PC-3 (cell line): ENCODE measurements around the gene GRB10. TPM values are rescaled to one million over a fixed set of nuclear protein-coding genes. Genes with fewer than 3 reads are reported as not detected.

Experiments
- ATAC-seq: fragments of 200-7000 bp; cut with Tn5 transposase; 2 replicates; pipeline ENCODE4 v1.9.1; 2020; ENCODE audit warnings: mild to moderate bottlenecking, moderate library complexity
- Bru-seq: library from RNA; stranded (reverse); fragments of 400-500 nt; gene quantifications from one replicate; lab custom pipeline; 2021; lab: Mats Ljungman, UMichigan
- BruChase-seq, 2 experiments: library from RNA; stranded (reverse); fragments of 400-500 nt; gene quantifications; one replicate each; lab custom pipeline; 2021; lab: Mats Ljungman, UMichigan
- BruUV-seq: library from RNA; stranded (reverse); fragments of 400-500 nt; replicated peaks from 2 replicates; lab custom pipeline; 2021; lab: Mats Ljungman, UMichigan
- CTCF ChIA-PET: fragments of 300-600 bp; sonication (Branson Sonifier 250); formaldehyde crosslinking; loops from one replicate; lab custom pipeline; 2022; ENCODE audit warnings: antibody characterized with exemption; lab: Charles Lee
- POLR2A ChIA-PET: fragments of 300-600 bp; sonication (Branson Sonifier 250); formaldehyde crosslinking; loops from one replicate; lab custom pipeline; 2022; ENCODE audit warnings: antibody characterized with exemption; ENCODE audit not compliant: unreplicated experiment; lab: Charles Lee
- DNase-seq: peaks from one replicate; pipeline ENCODE4 v3.0.0-alpha.2; 2015
- H2AFZ ChIP-seq: fragments of 300-600 bp; sonication (generic); 2 replicates; pipeline ENCODE4 v1.6.0; 2016; ENCODE audit warnings: antibody characterized with exemption, low read length
- H3F3A ChIP-seq: fragments of 300-600 bp; sonication (generic); one replicate; pipeline ENCODE4 v1.6.0; 2017; ENCODE audit warnings: antibody characterized with exemption, low read length, control low read depth, mild to moderate bottlenecking; ENCODE audit not compliant: unreplicated experiment
- H3K27ac ChIP-seq: fragments of 300-600 bp; sonication (generic); 2 replicates; pipeline ENCODE4 v1.5.1; 2016; ENCODE audit warnings: mild to moderate bottlenecking, low read length
- H3K27me3 ChIP-seq: fragments of 300-600 bp; sonication (generic); 2 replicates; pipeline ENCODE4 v1.6.1; 2016; ENCODE audit warnings: low read length, mixed read lengths
- H3K36me3 ChIP-seq: fragments of 300-600 bp; sonication (generic); 2 replicates; pipeline ENCODE4 v1.6.1; 2016; ENCODE audit warnings: low read depth, mixed run types, low read length, mixed read lengths
- H3K4me1 ChIP-seq: fragments of 300-600 bp; sonication (generic); 2 replicates; pipeline ENCODE4 v1.5.1; 2016; ENCODE audit warnings: low read length; ENCODE audit not compliant: insufficient read depth
- H3K4me2 ChIP-seq: fragments of 300-600 bp; sonication (generic); 2 replicates; pipeline ENCODE4 v1.6.0; 2016; ENCODE audit warnings: low read length
- H3K4me3 ChIP-seq: fragments of 300-600 bp; sonication (generic); 2 replicates; pipeline ENCODE4 v1.5.1; 2016; ENCODE audit warnings: mild to moderate bottlenecking, low read length, mixed read lengths
- H3K79me2 ChIP-seq: fragments of 300-600 bp; sonication (generic); 2 replicates; pipeline ENCODE4 v1.6.1; 2017; ENCODE audit warnings: low read length, mixed read lengths
- H3K9ac ChIP-seq: fragments of 300-600 bp; sonication (generic); 2 replicates; pipeline ENCODE4 v1.6.0; 2016; ENCODE audit warnings: mild to moderate bottlenecking, low read length
- H3K9me2 ChIP-seq: fragments of 300-600 bp; sonication (generic); replicated peaks from 2 replicates; pipeline ENCODE4 v1.6.1; 2016; ENCODE audit warnings: mixed run types, low read length, mixed read lengths
- H3K9me3 ChIP-seq: fragments of 300-600 bp; sonication (generic); 2 replicates; pipeline ENCODE4 v1.6.1; 2016; ENCODE audit warnings: low read length, mixed read lengths
- H4K20me1 ChIP-seq: fragments of 300-600 bp; sonication (generic); 2 replicates; pipeline ENCODE4 v1.6.1; 2016; ENCODE audit warnings: low read length, mixed read lengths
- EZH2 ChIP-seq: fragments of 300-600 bp; sonication (generic); IDR thresholded peaks from one replicate; pipeline ENCODE4 v1.6.1; 2017; ENCODE audit warnings: antibody characterized with exemption, mild to moderate bottlenecking, low read length; ENCODE audit not compliant: unreplicated experiment
- EZH2phosphoT487 ChIP-seq: fragments of 300-600 bp; sonication (generic); IDR thresholded peaks from 2 replicates; pipeline ENCODE4 v1.6.1; 2018; ENCODE audit warnings: mild to moderate bottlenecking, antibody characterized with exemption, low read length, borderline replicate concordance
- intact Hi-C: fragments of 100-400 bp; cut with micrococcal nuclease; formaldehyde crosslinking; loops from 2 replicates; pipeline ENCODE4 v1.9.0; 2023
- long read RNA-seq: library from polyadenylated mRNA; unstranded; transcript quantifications from one replicate; pipeline ENCODE4 v2.0.0, GENCODE V29; 2021; ENCODE audit not compliant: unreplicated experiment
- total RNA-seq: library from RNA; depleted of rRNA; stranded (reverse); fragments of >200 nt; gene quantifications from 2 replicates; pipeline ENCODE4 v1.2.3, GENCODE V29; 2014; rRNA removed
- TF ChIP-seq, protein P1 (sequence below): fragments of 300-600 bp; sonication (generic); conservative IDR thresholded peaks from 2 replicates; pipeline ENCODE4 v1.5.1; 2017; ENCODE audit warnings: antibody characterized with exemption, low read depth, mild to moderate bottlenecking, low read length

GRB10 gene
- total RNA-seq, result 61.3 and 89.8 TPM in 2 replicates
- percentile 95 among the genes with signal in this experiment for Bru-seq, nascent RNA
- percentile 84 among the genes with signal in this experiment for BruChase-seq, experiment 1, labeled RNA remaining after a 6-hour chase
- percentile 93 among the genes with signal in this experiment for BruChase-seq, experiment 2, labeled RNA remaining after a 2-hour chase
- long read RNA-seq, full-length matches to known transcripts, result 91 of 350 reads
- long read RNA-seq, partial matches to known transcripts, result 68 of 350 reads
- long read RNA-seq, other reads (novel, unspliced or antisense), result 191 of 350 reads

DNA sequence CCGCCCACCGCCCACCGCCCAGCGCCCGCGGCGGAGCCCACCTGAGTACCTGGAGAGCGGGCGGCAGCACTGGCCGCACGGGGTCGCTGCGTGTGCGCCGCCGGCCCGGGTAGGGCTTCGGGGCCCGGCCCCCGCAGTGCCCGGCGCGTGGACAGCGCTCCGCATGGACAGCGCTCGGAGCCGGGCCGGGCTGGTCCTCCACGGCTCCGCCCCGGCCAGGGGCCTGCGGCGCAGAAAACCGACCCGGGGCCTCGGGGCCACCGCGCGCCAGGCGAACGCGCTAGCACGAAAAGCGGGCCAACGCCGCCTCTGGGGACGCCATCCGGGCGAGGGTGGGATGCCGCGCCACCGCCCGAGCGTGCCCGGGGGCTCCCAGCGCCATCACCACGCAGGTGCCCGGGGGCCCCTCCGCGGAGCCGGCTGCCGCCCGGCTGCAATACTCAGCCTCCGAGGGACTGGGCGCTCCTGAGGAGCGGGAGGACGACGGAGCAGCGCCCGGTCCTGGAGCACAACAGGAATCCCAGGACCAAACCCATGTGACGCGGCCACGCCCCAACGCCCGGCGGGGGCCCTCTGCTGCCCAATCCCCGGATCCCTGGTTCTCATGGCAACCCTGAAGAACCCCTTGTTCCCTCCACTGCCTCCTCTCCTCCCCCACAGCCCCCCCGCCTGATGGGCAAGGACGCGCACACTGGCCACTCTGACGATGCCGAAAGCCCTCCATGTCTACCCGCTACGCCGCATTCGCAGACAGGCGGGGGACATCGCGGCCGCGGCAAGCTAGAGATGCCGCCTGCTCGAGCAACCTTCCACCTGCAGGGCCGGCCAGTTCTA is at the start of gene GRB10:
Gene GRB10 (minus strand): TSS at position 522 of the 834 bp plus-strand sequence. CDS start 50,574 bp downstream, outside the sequence.
- DNase-seq (peak; percentile 56), ATAC-seq (peak; percentile 84)
- Histone ChIP-seq H3K4me3 (peak within 1 kb of the TSS; percentile 80), H3K9ac (peak within 1 kb of the TSS; percentile 87), H3K79me2 (peaks cover 96% of the 10 kb centered on the region), H3K36me3 (peaks cover 7% of the 10 kb centered on the region; the same call in 1 of the 2 replicates), H3K9me2 (no peaks in the 10 kb centered on the region), H3K4me1 (peaks cover 7% of the 10 kb centered on the region; the same call in 1 of the 2 replicates), H3K4me2 (peak within 1 kb of the TSS; percentile 95), H4K20me1 (peaks cover 80% of the 10 kb centered on the region), H3F3A (no peaks in the 10 kb centered on the region), H3K27me3 (no peaks in the 10 kb centered on the region), H3K9me3 (no peaks in the 10 kb centered on the region), H2AFZ (peak within 1 kb of the TSS; percentile 57; the same call in 1 of the 2 replicates), H3K27ac (peak within 1 kb of the TSS; percentile 57)
- CTCF ChIA-PET, result interaction anchor here (0.6 to 0.7 kb wide), 2 partner anchors 226 to 359 kb away, joined by 3 to 7 read pairs; no protein-coding TSS in a partner anchor
- POLR2A ChIA-PET, result no interaction called here
- intact Hi-C loops, result loop anchor here (1.0 to 5.0 kb wide), 4 partner anchors 50 to 360 kb away; no protein-coding TSS in a partner anchor
- no peak for TF ChIP-seq EZH2
- TF ChIP-seq, protein P1, sequence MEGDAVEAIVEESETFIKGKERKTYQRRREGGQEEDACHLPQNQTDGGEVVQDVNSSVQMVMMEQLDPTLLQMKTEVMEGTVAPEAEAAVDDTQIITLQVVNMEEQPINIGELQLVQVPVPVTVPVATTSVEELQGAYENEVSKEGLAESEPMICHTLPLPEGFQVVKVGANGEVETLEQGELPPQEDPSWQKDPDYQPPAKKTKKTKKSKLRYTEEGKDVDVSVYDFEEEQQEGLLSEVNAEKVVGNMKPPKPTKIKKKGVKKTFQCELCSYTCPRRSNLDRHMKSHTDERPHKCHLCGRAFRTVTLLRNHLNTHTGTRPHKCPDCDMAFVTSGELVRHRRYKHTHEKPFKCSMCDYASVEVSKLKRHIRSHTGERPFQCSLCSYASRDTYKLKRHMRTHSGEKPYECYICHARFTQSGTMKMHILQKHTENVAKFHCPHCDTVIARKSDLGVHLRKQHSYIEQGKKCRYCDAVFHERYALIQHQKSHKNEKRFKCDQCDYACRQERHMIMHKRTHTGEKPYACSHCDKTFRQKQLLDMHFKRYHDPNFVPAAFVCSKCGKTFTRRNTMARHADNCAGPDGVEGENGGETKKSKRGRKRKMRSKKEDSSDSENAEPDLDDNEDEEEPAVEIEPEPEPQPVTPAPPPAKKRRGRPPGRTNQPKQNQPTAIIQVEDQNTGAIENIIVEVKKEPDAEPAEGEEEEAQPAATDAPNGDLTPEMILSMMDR, result 0 out of 2 replicates have a peak, but pooled peaks have one; percentile 26
- BruUV-seq, result no TSS peak

DNA sequence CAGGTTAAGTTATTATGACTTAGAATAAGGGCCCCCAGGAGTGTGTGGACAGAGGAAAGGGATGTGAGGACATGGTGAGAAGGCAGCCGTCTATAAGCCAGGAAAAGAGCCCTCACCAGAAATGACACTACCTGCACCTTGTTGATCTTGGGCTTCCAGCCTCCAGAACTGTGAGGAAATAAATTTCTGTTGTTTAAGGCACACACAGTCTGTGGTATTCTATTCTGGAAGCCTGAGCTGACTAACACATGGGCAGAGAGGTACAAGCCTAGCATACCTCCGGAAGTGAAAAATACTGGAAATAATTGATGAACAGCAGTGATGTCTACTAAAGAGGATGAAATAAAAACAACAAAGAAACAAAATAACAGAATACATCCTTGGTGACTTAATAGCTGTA is 46.1 kb upstream of the GRB10 start:
- Histone ChIP-seq H3K9me3 (no peaks in the 10 kb centered on the region), H3K27ac (0 out of 2 replicates have a peak overlapping the region, but pooled peaks have one; percentile 6), H2AFZ (no peak overlapping the region), H3K9ac (no peak overlapping the region; the same call in 1 of the 2 replicates), H3K79me2 (no peaks in the 10 kb centered on the region), H3F3A (no peaks in the 10 kb centered on the region), H3K27me3 (no peaks in the 10 kb centered on the region), H3K4me1 (peaks cover 65% of the 10 kb centered on the region), H3K36me3 (no peaks in the 10 kb centered on the region), H3K9me2 (no peaks in the 10 kb centered on the region), H4K20me1 (no peaks in the 10 kb centered on the region), H3K4me2 (no peak overlapping the region), H3K4me3 (no peak overlapping the region)
- ChIA-PET POLR2A (no interaction called here), CTCF (no interaction called here)
- no TSS peak for BruUV-seq
- ATAC-seq (no peak), DNase-seq (no peak)
- intact Hi-C loops, result loop anchor here (5.0 kb wide), 1 partner anchor 134 kb away; no protein-coding TSS in a partner anchor
- no peak for TF ChIP-seq EZH2phosphoT487
- TF ChIP-seq EZH2, result no peak
- TF ChIP-seq, protein P1, result no peak
